Esophagus squamous epithelium (tissue), 4 donors: ENCODE results near the gene UBE2F.

Source experiments
- POLR2A ChIP-seq, 4 donors: fragments of 450-650 bp; IDR thresholded peaks; one replicate each; pipeline ENCODE4 v1.6.1; 2017; ENCODE audit warnings: antibody characterized with exemption in 4 of 4, mild to moderate bottlenecking in 4 of 4, moderate library complexity in 3 of 4
- TF ChIP-seq, protein P1 (sequence below), 6 experiments: fragments of 450-650 bp in 4 of 6; fragments of 200-600 bp in 2 of 6; sonication (generic) in 2 of 6; IDR thresholded peaks; one replicate each; pipeline ENCODE4 v1.5.1; 2016 to 2019; ENCODE audit warnings: antibody characterized with exemption in 6 of 6, mild to moderate bottlenecking in 4 of 6, moderate library complexity in 4 of 6

DNA sequence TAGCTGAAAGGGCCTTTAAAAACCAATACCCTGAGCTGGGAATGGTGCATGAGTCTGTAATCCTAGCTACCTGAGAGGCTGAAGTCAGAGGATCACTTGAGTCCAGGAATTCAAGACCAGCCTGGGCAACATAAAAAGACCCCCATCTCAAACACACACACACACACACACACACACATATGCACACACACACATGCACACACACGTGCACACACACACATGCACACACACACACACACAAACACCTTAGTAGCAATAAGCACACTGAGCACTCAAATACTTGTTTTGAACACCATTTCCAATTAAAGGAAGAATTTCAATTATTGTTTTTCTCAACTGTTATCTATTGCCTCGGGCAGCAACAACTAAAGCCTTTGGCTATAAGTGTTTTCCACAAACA, 25.6 kb upstream of the UBE2F start:
- TF ChIP-seq, protein P1, sequence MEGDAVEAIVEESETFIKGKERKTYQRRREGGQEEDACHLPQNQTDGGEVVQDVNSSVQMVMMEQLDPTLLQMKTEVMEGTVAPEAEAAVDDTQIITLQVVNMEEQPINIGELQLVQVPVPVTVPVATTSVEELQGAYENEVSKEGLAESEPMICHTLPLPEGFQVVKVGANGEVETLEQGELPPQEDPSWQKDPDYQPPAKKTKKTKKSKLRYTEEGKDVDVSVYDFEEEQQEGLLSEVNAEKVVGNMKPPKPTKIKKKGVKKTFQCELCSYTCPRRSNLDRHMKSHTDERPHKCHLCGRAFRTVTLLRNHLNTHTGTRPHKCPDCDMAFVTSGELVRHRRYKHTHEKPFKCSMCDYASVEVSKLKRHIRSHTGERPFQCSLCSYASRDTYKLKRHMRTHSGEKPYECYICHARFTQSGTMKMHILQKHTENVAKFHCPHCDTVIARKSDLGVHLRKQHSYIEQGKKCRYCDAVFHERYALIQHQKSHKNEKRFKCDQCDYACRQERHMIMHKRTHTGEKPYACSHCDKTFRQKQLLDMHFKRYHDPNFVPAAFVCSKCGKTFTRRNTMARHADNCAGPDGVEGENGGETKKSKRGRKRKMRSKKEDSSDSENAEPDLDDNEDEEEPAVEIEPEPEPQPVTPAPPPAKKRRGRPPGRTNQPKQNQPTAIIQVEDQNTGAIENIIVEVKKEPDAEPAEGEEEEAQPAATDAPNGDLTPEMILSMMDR (IDR thresholded peaks at IDR 0.05) = no peak
- no peak for TF ChIP-seq POLR2A (IDR thresholded peaks at IDR 0.05)
